ENCODE data around the gene LAMA4.

DNA sequence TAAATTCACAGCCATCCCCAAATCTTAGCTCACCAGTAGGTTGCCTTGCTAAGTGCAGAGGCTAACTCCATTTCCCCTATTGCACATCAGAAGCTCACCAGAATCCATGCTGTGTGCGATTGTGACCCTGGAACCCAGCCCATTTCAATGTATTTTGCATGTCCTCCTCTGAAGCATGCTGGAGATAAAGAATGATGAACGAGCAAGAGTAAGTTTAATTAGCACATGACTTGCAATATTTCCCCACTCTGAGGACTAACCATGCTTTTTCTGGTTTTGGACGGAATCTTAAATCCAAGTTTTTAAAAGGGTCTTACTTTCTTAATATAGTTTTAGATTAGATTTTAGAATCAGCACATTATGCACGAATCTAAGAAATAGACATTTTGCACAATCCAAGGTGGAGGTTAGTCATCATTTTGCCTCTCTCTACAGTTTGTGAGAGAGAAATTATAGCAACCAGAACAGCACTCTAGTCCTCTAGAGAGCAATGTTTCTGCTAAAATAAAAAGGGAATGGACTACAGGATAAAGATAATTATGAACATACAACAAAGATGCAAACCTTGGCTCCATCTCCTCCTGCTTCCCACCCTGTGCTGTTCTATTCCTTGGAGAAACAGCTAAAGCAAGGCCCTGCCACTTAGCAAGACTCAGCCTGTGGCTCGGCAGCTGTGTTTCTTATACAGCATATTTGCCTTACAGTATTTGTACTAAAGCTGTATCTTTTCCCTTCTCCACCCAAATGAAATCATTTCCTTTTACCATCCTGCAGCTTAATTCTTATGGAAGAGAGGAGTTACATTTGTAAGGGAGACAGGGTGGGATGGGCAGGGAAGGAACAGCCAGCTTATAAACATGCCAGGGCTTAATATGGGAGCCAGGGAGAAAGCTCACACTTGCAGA, 24.9 kb upstream of the LAMA4 start:
- TF ChIP-seq SMC3 (conservative IDR thresholded peaks at IDR 0.05; ENCODE audit: poor library complexity) (no peak), EP300 (conservative IDR thresholded peaks at IDR 0.05; ENCODE audit: poor library complexity, severe bottlenecking) (no peak), MXI1 (conservative IDR thresholded peaks at IDR 0.05; ENCODE audit: poor library complexity, severe bottlenecking) (no peak), POLR2AphosphoS5 (IDR thresholded peaks at IDR 0.05) (no peak), EZH2 (IDR thresholded peaks at IDR 0.05; ENCODE audit: borderline replicate concordance, insufficient read depth, low read length, poor library complexity, severe bottlenecking) (no peak)
- TF ChIP-seq, protein P1, sequence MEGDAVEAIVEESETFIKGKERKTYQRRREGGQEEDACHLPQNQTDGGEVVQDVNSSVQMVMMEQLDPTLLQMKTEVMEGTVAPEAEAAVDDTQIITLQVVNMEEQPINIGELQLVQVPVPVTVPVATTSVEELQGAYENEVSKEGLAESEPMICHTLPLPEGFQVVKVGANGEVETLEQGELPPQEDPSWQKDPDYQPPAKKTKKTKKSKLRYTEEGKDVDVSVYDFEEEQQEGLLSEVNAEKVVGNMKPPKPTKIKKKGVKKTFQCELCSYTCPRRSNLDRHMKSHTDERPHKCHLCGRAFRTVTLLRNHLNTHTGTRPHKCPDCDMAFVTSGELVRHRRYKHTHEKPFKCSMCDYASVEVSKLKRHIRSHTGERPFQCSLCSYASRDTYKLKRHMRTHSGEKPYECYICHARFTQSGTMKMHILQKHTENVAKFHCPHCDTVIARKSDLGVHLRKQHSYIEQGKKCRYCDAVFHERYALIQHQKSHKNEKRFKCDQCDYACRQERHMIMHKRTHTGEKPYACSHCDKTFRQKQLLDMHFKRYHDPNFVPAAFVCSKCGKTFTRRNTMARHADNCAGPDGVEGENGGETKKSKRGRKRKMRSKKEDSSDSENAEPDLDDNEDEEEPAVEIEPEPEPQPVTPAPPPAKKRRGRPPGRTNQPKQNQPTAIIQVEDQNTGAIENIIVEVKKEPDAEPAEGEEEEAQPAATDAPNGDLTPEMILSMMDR (IDR thresholded peaks at IDR 0.05; ENCODE audit: poor library complexity, severe bottlenecking): no peak
- TF ChIP-seq, protein P2, sequence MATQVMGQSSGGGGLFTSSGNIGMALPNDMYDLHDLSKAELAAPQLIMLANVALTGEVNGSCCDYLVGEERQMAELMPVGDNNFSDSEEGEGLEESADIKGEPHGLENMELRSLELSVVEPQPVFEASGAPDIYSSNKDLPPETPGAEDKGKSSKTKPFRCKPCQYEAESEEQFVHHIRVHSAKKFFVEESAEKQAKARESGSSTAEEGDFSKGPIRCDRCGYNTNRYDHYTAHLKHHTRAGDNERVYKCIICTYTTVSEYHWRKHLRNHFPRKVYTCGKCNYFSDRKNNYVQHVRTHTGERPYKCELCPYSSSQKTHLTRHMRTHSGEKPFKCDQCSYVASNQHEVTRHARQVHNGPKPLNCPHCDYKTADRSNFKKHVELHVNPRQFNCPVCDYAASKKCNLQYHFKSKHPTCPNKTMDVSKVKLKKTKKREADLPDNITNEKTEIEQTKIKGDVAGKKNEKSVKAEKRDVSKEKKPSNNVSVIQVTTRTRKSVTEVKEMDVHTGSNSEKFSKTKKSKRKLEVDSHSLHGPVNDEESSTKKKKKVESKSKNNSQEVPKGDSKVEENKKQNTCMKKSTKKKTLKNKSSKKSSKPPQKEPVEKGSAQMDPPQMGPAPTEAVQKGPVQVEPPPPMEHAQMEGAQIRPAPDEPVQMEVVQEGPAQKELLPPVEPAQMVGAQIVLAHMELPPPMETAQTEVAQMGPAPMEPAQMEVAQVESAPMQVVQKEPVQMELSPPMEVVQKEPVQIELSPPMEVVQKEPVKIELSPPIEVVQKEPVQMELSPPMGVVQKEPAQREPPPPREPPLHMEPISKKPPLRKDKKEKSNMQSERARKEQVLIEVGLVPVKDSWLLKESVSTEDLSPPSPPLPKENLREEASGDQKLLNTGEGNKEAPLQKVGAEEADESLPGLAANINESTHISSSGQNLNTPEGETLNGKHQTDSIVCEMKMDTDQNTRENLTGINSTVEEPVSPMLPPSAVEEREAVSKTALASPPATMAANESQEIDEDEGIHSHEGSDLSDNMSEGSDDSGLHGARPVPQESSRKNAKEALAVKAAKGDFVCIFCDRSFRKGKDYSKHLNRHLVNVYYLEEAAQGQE (IDR thresholded peaks at IDR 0.05; ENCODE audit: borderline replicate concordance): no peak
